GM23248 (cell line): Measurements from ENCODE around the gene ZBTB32. TPM values are rescaled to one million over a fixed set of nuclear protein-coding genes. Genes with fewer than 3 reads are reported as not detected.
A peak's percentile ranks its signal among the peaks of the same experiment; 100 is the strongest.

Experiments
- DNase-seq: peaks from one replicate; pipeline ENCODE4 v3.0.0-alpha.2; 2015
- H2AFZ ChIP-seq: fragments of 200-600 bp; sonication (generic); 2 replicates; pipeline ENCODE4 v1.6.1; 2016; ENCODE audit warnings: antibody characterized with exemption
- H3F3A ChIP-seq: fragments of 200-600 bp; sonication (generic); 2 replicates; pipeline ENCODE4 v1.6.1; 2016; ENCODE audit warnings: mild to moderate bottlenecking, antibody characterized with exemption, mixed run types; ENCODE audit not compliant: insufficient read depth
- H3K27ac ChIP-seq: fragments of 200-600 bp; sonication (generic); 2 replicates; pipeline ENCODE4 v1.5.1; 2016; ENCODE audit warnings: mild to moderate bottlenecking
- H3K27me3 ChIP-seq: fragments of 200-600 bp; sonication (generic); replicated peaks from 2 replicates; pipeline ENCODE4 v1.6.1; 2016; ENCODE audit warnings: mild to moderate bottlenecking; ENCODE audit not compliant: insufficient read depth
- H3K36me3 ChIP-seq: fragments of 200-600 bp; sonication (generic); 2 replicates; pipeline ENCODE4 v1.6.1; 2016; ENCODE audit warnings: low read depth, mild to moderate bottlenecking
- H3K4me1 ChIP-seq: fragments of 200-600 bp; sonication (generic); 2 replicates; pipeline ENCODE4 v1.6.1; 2016; ENCODE audit warnings: mild to moderate bottlenecking; ENCODE audit not compliant: insufficient read depth
- H3K4me2 ChIP-seq: fragments of 200-600 bp; sonication (generic); one replicate; pipeline ENCODE4 v1.6.1; 2016; ENCODE audit warnings: mild to moderate bottlenecking; ENCODE audit not compliant: unreplicated experiment
- H3K4me3 ChIP-seq: fragments of 200-600 bp; sonication (generic); 2 replicates; pipeline ENCODE4 v1.5.1; 2016; ENCODE audit warnings: mild to moderate bottlenecking
- H3K79me2 ChIP-seq: fragments of 200-600 bp; sonication (generic); 2 replicates; pipeline ENCODE4 v1.6.1; 2016; ENCODE audit warnings: mild to moderate bottlenecking; ENCODE audit not compliant: insufficient read depth
- H3K9ac ChIP-seq: fragments of 200-600 bp; sonication (generic); 2 replicates; pipeline ENCODE4 v1.6.1; 2016; ENCODE audit warnings: mild to moderate bottlenecking
- H3K9me2 ChIP-seq: fragments of 200-600 bp; sonication (generic); 2 replicates; pipeline ENCODE4 v1.6.1; 2016; ENCODE audit warnings: mixed run types, mild to moderate bottlenecking, moderate library complexity; ENCODE audit not compliant: insufficient read depth
- H3K9me3 ChIP-seq: fragments of 200-600 bp; sonication (generic); one replicate; pipeline ENCODE4 v1.6.1; 2017; ENCODE audit warnings: low read depth
- H4K20me1 ChIP-seq: fragments of 200-600 bp; sonication (generic); 2 replicates; pipeline ENCODE4 v1.6.0; 2016; ENCODE audit not compliant: insufficient read depth
- EZH2 ChIP-seq: fragments of 200-600 bp; sonication (generic); IDR thresholded peaks from 2 replicates; pipeline ENCODE4 v1.6.1; 2018; ENCODE audit warnings: antibody characterized with exemption, mild to moderate bottlenecking; ENCODE audit not compliant: insufficient read depth, poor library complexity, severe bottlenecking
- EZH2phosphoT487 ChIP-seq: fragments of 200-600 bp; sonication (generic); IDR thresholded peaks from 2 replicates; pipeline ENCODE4 v1.6.1; 2018; ENCODE audit warnings: antibody characterized with exemption, moderate library complexity, mild to moderate bottlenecking, low read depth; ENCODE audit not compliant: insufficient read depth
- WGBS, 2 experiments: methylation state at CpG; one replicate each; pipeline ENCODE4 v1.1.6; 2015 to 2017; ENCODE audit warnings: low lambda C conversion rate in 2 of 2, low coverage in 1 of 2; ENCODE audit errors: missing lambda C conversion rate in 2 of 2; 5-methylcytosine and 5-hydroxymethylcytosine counted together
- in situ Hi-C: fragments of 300-500 bp; cut with MboI; formaldehyde crosslinking; loops from 2 replicates; pipeline ENCODE4 v1.15.0; 2020
- polyA plus RNA-seq: library from polyadenylated mRNA; unstranded; fragments of >200 nt; fragmentation: Nextera tagmentation; extraction: Ambion mirVana; gene quantifications from 2 replicates; pipeline ENCODE4 v1.2.1, GENCODE V29; 2016
- total RNA-seq: library from RNA; depleted of rRNA; stranded (reverse); fragments of >200 nt; shearing (Covaris generic); gene quantifications from 2 replicates; pipeline ENCODE4 v1.2.3, GENCODE V29; 2014

ZBTB32 gene
- total and polyA plus RNA-seq, 2 experiments from 2014 or later: not detected

GRCh38 chr19:35756377-35757230, 52.2 kb downstream of the ZBTB32 start, which contains the start of gene HSPB6:
HSPB6 (minus strand) TSS chr19:35757029; CDS start chr19:35757008, 21 bp downstream.
- H3K4me1 ChIP-seq: peaks cover 21% of the 10 kb centered on the region
- peak within 1 kb of the TSS; percentile 97 for H3K27ac ChIP-seq
- no peaks in the 10 kb centered on the region for H4K20me1 ChIP-seq
- peak; percentile 80 for DNase-seq
- peak within 1 kb of the TSS; percentile 84 for H3K4me3 ChIP-seq
- peaks cover 3% of the 10 kb centered on the region; the same call in 1 of the 2 replicates for H3F3A ChIP-seq
- WGBS, 2 experiments: 3 to 4% methylated on average over 36 to 49 of the region's 52 CpGs
- H3K36me3 ChIP-seq: peaks cover 4% of the 10 kb centered on the region; the same call in 1 of the 2 replicates
- peaks cover 31% of the 10 kb centered on the region for H3K79me2 ChIP-seq
- H2AFZ ChIP-seq: peak within 1 kb of the TSS; percentile 42
- peak within 1 kb of the TSS; percentile 91 for H3K4me2 ChIP-seq
- peak within 1 kb of the TSS; percentile 86 for H3K9ac ChIP-seq
- in situ Hi-C loops: no loop called here
- TF ChIP-seq EZH2: no peak
- H3K9me2 ChIP-seq: no peaks in the 10 kb centered on the region
- H3K9me3 ChIP-seq: no peaks in the 10 kb centered on the region
- H3K27me3 ChIP-seq: no peaks in the 10 kb centered on the region

GRCh38 chr19:35757231-35757748, 52.9 kb downstream of the ZBTB32 start:
- peaks cover 21% of the 10 kb centered on the region for H3K4me1 ChIP-seq
- no peaks in the 10 kb centered on the region for H4K20me1 ChIP-seq
- no peaks in the 10 kb centered on the region for H3K9me2 ChIP-seq
- DNase-seq: peak; percentile 93
- WGBS, 2 experiments: 1 to 2% methylated on average over 19 of the region's 19 CpGs
- no peaks in the 10 kb centered on the region for H3K27me3 ChIP-seq
- peak overlapping the region; percentile 84 for H3K4me3 ChIP-seq
- no peaks in the 10 kb centered on the region for H3K9me3 ChIP-seq
- peaks cover 31% of the 10 kb centered on the region for H3K79me2 ChIP-seq
- in situ Hi-C loops: no loop called here
- peaks cover 9% of the 10 kb centered on the region; the same call in 1 of the 2 replicates for H3K36me3 ChIP-seq
- peak overlapping the region; percentile 42 for H2AFZ ChIP-seq
- H3K27ac ChIP-seq: peak overlapping the region; percentile 97
- no peak for TF ChIP-seq EZH2phosphoT487
- no peak for TF ChIP-seq EZH2
- H3K4me2 ChIP-seq: peak overlapping the region; percentile 91
- peak overlapping the region; percentile 86 for H3K9ac ChIP-seq
- H3F3A ChIP-seq: peaks cover 3% of the 10 kb centered on the region; the same call in 1 of the 2 replicates

- in situ Hi-C loops: no loop called here
- 0 to 1% methylated on average over 53 of the region's 53 CpGs for WGBS, 2 experiments
Observed at GRCh38 chr19:35757749-35758608, 53.6 kb downstream of the ZBTB32 start, which contains the start of gene PROSER3. PROSER3 (plus strand) TSS chr19:35758176; CDS start chr19:35758216, 40 bp downstream.

GRCh38 chr19:35759697-35760096, 55.3 kb downstream of the ZBTB32 start:
- no peak for TF ChIP-seq EZH2phosphoT487
- no peak for TF ChIP-seq EZH2
- in situ Hi-C loops: no loop called here
- peaks cover 21% of the 10 kb centered on the region for H3K4me1 ChIP-seq
- H3K4me3 ChIP-seq: no peak overlapping the region
- peaks cover 3% of the 10 kb centered on the region; the same call in 1 of the 2 replicates for H3F3A ChIP-seq
- 96 to 97% methylated on average over 2 of the region's 2 CpGs for WGBS, 2 experiments
- no peaks in the 10 kb centered on the region for H3K27me3 ChIP-seq
- H3K4me2 ChIP-seq: no peak overlapping the region
- no peak overlapping the region for H3K27ac ChIP-seq
- H2AFZ ChIP-seq: no peak overlapping the region
- H3K36me3 ChIP-seq: peaks cover 10% of the 10 kb centered on the region; the same call in 1 of the 2 replicates
- no peaks in the 10 kb centered on the region for H4K20me1 ChIP-seq
- no peaks in the 10 kb centered on the region for H3K9me2 ChIP-seq
- H3K79me2 ChIP-seq: peaks cover 31% of the 10 kb centered on the region
- DNase-seq: no peak
- no peak overlapping the region for H3K9ac ChIP-seq
- no peaks in the 10 kb centered on the region for H3K9me3 ChIP-seq

More at GRCh38 chr19:35757749-35758608, 53.6 kb downstream of the ZBTB32 start, which contains the start of gene PROSER3:
- Histone ChIP-seq H3K4me1 (peaks cover 21% of the 10 kb centered on the region), H3K9me2 (no peaks in the 10 kb centered on the region), H2AFZ (peak within 1 kb of the TSS; percentile 79), H3K36me3 (peaks cover 10% of the 10 kb centered on the region; the same call in 1 of the 2 replicates), H3K9ac (peak within 1 kb of the TSS; percentile 95), H4K20me1 (no peaks in the 10 kb centered on the region), H3K9me3 (no peaks in the 10 kb centered on the region), H3K27me3 (no peaks in the 10 kb centered on the region), H3K4me2 (peak within 1 kb of the TSS; percentile 91), H3F3A (peaks cover 3% of the 10 kb centered on the region; the same call in 1 of the 2 replicates), H3K27ac (peak within 1 kb of the TSS; percentile 97), H3K4me3 (peak within 1 kb of the TSS; percentile 84), H3K79me2 (peaks cover 31% of the 10 kb centered on the region)
- TF ChIP-seq EZH2 (no peak), EZH2phosphoT487 (no peak)
- peak; percentile 99 for DNase-seq
